ENCODE data around the gene SEMA6A.

- no peak for TF ChIP-seq REST (IDR thresholded peaks at IDR 0.05; ENCODE audit: borderline replicate concordance)
- TF ChIP-seq REST (CRISPR knock-in tag; IDR thresholded peaks at IDR 0.05; ENCODE audit: low read depth) = no peak
- no peak for TF ChIP-seq RAD21 (CRISPR knock-in tag; conservative IDR thresholded peaks at IDR 0.05 in 1 of 2, IDR thresholded peaks at IDR 0.05 in 1 of 2)
- no peak for TF ChIP-seq ETV6 (IDR thresholded peaks at IDR 0.05; ENCODE audit: borderline replicate concordance in 1 of 2, low read depth in 2 of 2, low read length in 1 of 2)
- TF ChIP-seq ETV6 (CRISPR knock-in tag; IDR thresholded peaks at IDR 0.05; ENCODE audit: borderline replicate concordance) = no peak
- no peak for TF ChIP-seq XRCC5 (IDR thresholded peaks at IDR 0.05; ENCODE audit: low read depth, low read length)
These were observed 64.1 kb downstream of the SEMA6A start for GRCh38 chr5:116510517-116510916.

All from K562 (cell line).